Endodermal cell (in vitro differentiated cells): Measurements from ENCODE around the gene PTPRO. TPM values are rescaled to one million over a fixed set of nuclear protein-coding genes. Genes with fewer than 3 reads are reported as not detected.

Experiments used
- DNase-seq: peaks from one replicate; pipeline ENCODE4 v3.0.0-alpha.2; 2017
- H3K27ac ChIP-seq: 2 replicates; pipeline ENCODE4 v1.5.1; 2013; ENCODE audit warnings: mild to moderate bottlenecking, low read depth, low read length, moderate library complexity
- H3K27me3 ChIP-seq: 2 replicates; pipeline ENCODE4 v1.6.1; 2013; ENCODE audit warnings: mild to moderate bottlenecking, low read length, moderate library complexity; ENCODE audit not compliant: insufficient read depth, control insufficient read depth, poor library complexity, severe bottlenecking
- H3K36me3 ChIP-seq: 2 replicates; pipeline ENCODE4 v1.7.0; 2013; ENCODE audit warnings: mild to moderate bottlenecking, low read length, moderate library complexity; ENCODE audit not compliant: control insufficient read depth, insufficient read depth
- H3K4me1 ChIP-seq: one replicate; pipeline ENCODE4 v1.7.0; 2013; ENCODE audit warnings: low read length; ENCODE audit not compliant: control insufficient read depth, insufficient read depth
- H3K4me3 ChIP-seq: 2 replicates; pipeline ENCODE4 v1.5.1; 2013; ENCODE audit warnings: mild to moderate bottlenecking, low read length, moderate library complexity
- H3K9ac ChIP-seq: 2 replicates; pipeline ENCODE4 v1.6.1; 2013; ENCODE audit warnings: mild to moderate bottlenecking, low read length, moderate library complexity; ENCODE audit not compliant: poor library complexity, severe bottlenecking; ENCODE audit errors: extremely low read depth
- H3K9me3 ChIP-seq: 2 replicates; pipeline ENCODE4 v1.6.1; 2013; ENCODE audit warnings: mild to moderate bottlenecking, low read length, moderate library complexity; ENCODE audit not compliant: control insufficient read depth
- H3K27ac Mint-ChIP-seq: 2 replicates; pipeline ENCODE4 v1.8.0; 2020; ENCODE audit warnings: mixed read lengths
- H3K27me3 Mint-ChIP-seq: 2 replicates; pipeline ENCODE4 v1.8.0; 2021; ENCODE audit warnings: mild to moderate bottlenecking, mixed read lengths; ENCODE audit not compliant: insufficient read depth
- H3K36me3 Mint-ChIP-seq: 2 replicates; pipeline ENCODE4 v1.8.0; 2020; ENCODE audit warnings: low read depth, mixed read lengths
- H3K4me1 Mint-ChIP-seq: 2 replicates; pipeline ENCODE4 v1.8.0; 2020; ENCODE audit warnings: mixed read lengths
- H3K4me3 Mint-ChIP-seq: 2 replicates; pipeline ENCODE4 v1.8.0; 2020; ENCODE audit warnings: mild to moderate bottlenecking, moderate library complexity, mixed read lengths
- H3K9me3 Mint-ChIP-seq: 2 replicates; pipeline ENCODE4 v1.8.0; 2020; ENCODE audit warnings: mild to moderate bottlenecking, mixed read lengths
- WGBS, 2 experiments: methylation state at CpG; one replicate each; pipeline versions ENCODE4 v1.1.5 to v1.1.7; 2013; ENCODE audit warnings: missing lambda C conversion rate in 2 of 2, mixed read lengths in 1 of 2; ENCODE audit not compliant: insufficient coverage in 1 of 2, insufficient read length in 1 of 2; 5-methylcytosine and 5-hydroxymethylcytosine counted together
- total RNA-seq, 2 donors: library from RNA; stranded (reverse); fragmentation: NEBNext Ultra II Directional in 1 of 2; extraction: Animal tissue kit (Norgen Biotek cat#: 25700) in 1 of 2; gene quantifications; 2 replicates in 1 of 2; 3 replicates in 1 of 2; pipeline ENCODE4 v1.2.1, GENCODE V29; 2021
- TF ChIP-seq, protein P1 (sequence below): fragments of 200-600 bp; sonication (generic); conservative IDR thresholded peaks from 2 replicates; pipeline ENCODE4 v1.5.0; 2021; ENCODE audit warnings: antibody characterized with exemption, mild to moderate bottlenecking

Gene PTPRO
- total RNA-seq, 2 donors from 2014 or later: 0.31 TPM; not detected in 1

DNA sequence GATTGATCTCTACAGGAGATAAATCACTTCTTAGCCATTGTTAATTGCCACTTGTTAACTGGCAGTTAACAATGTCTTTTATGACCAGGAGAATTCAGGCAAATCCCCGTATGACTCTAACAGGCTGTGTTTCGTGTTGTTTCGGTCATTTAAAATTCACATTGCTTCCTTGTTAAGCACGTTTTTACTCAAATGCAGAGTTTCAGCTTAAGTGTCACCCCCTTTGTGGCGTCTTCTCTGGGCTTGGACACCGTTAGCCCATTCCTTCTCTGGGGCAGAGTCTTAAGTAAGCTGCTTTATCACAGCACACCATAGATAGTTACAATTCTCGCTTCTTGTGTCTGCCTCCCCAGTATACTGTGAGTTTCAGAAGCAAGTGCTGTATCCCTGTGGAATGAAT is 261.5 kb downstream of the PTPRO start:
- Mint-ChIP-seq H3K36me3 (peaks cover 4% of the 10 kb centered on the region), H3K27ac (peak overlapping the region; percentile 6), H3K27me3 (peaks cover 2% of the 10 kb centered on the region), H3K9me3 (peaks cover 28% of the 10 kb centered on the region), H3K4me1 (peaks cover 18% of the 10 kb centered on the region), H3K4me3 (no peak overlapping the region)
- Histone ChIP-seq H3K4me3 (no peak overlapping the region), H3K9ac (no peak overlapping the region), H3K36me3 (no peaks in the 10 kb centered on the region), H3K4me1 (peaks cover 4% of the 10 kb centered on the region), H3K27me3 (no peaks in the 10 kb centered on the region), H3K27ac (no peak overlapping the region), H3K9me3 (peaks cover 30% of the 10 kb centered on the region)
- DNase-seq: peak; percentile 62
- WGBS, 2 experiments: 53 to 71% methylated on average over 6 to 7 of the region's 7 CpGs
- TF ChIP-seq, protein P1, sequence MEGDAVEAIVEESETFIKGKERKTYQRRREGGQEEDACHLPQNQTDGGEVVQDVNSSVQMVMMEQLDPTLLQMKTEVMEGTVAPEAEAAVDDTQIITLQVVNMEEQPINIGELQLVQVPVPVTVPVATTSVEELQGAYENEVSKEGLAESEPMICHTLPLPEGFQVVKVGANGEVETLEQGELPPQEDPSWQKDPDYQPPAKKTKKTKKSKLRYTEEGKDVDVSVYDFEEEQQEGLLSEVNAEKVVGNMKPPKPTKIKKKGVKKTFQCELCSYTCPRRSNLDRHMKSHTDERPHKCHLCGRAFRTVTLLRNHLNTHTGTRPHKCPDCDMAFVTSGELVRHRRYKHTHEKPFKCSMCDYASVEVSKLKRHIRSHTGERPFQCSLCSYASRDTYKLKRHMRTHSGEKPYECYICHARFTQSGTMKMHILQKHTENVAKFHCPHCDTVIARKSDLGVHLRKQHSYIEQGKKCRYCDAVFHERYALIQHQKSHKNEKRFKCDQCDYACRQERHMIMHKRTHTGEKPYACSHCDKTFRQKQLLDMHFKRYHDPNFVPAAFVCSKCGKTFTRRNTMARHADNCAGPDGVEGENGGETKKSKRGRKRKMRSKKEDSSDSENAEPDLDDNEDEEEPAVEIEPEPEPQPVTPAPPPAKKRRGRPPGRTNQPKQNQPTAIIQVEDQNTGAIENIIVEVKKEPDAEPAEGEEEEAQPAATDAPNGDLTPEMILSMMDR: no peak

DNA sequence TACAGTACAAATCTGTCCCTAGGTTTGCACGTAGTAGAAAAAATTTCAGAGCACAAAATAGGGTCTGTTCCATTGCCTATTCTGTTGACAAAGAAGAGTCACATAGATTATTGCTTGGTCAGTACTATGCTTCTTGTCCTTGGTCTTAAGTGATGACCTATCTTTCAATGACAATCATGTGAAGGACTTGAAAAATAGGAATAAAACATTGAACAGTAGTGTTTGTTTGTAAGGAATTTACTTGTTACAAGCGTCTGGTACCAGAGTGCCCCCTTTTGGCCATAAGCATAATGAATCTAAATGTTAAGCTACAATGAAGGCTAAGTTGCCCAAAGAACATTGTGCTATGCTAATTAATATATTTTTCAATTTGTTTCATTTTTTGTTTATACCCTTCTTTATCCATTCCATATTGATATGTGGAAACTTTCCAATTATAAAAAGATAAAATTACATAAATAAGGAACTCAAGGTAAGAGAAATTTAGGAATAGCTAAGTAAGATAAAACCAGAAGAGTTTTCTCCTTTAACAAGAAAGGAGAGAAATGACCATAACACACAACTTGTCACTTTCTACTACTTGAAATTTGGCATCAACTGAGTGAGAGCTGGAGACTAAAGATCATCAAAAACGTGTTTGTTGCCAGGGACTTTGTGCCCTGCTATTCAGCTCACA is 262.2 kb downstream of the PTPRO start:
- no peak for DNase-seq
- no peak overlapping the region for H3K27ac ChIP-seq
- H3K4me1 Mint-ChIP-seq: peaks cover 18% of the 10 kb centered on the region
- H3K27me3 Mint-ChIP-seq: peaks cover 7% of the 10 kb centered on the region
- no peaks in the 10 kb centered on the region for H3K36me3 ChIP-seq
- no peaks in the 10 kb centered on the region for H3K27me3 ChIP-seq
- H3K4me1 ChIP-seq: peaks cover 4% of the 10 kb centered on the region
- no peak overlapping the region for H3K4me3 Mint-ChIP-seq
- H3K9ac ChIP-seq: no peak overlapping the region
- H3K4me3 ChIP-seq: no peak overlapping the region
- peaks cover 30% of the 10 kb centered on the region for H3K9me3 ChIP-seq
- TF ChIP-seq, protein P1: peak; percentile 99
- H3K9me3 Mint-ChIP-seq: peaks cover 28% of the 10 kb centered on the region
- WGBS, 2 experiments: 39 to 73% methylated on average over 2 to 3 of the region's 3 CpGs
- peaks cover 4% of the 10 kb centered on the region for H3K36me3 Mint-ChIP-seq
- no peak overlapping the region for H3K27ac Mint-ChIP-seq

DNA sequence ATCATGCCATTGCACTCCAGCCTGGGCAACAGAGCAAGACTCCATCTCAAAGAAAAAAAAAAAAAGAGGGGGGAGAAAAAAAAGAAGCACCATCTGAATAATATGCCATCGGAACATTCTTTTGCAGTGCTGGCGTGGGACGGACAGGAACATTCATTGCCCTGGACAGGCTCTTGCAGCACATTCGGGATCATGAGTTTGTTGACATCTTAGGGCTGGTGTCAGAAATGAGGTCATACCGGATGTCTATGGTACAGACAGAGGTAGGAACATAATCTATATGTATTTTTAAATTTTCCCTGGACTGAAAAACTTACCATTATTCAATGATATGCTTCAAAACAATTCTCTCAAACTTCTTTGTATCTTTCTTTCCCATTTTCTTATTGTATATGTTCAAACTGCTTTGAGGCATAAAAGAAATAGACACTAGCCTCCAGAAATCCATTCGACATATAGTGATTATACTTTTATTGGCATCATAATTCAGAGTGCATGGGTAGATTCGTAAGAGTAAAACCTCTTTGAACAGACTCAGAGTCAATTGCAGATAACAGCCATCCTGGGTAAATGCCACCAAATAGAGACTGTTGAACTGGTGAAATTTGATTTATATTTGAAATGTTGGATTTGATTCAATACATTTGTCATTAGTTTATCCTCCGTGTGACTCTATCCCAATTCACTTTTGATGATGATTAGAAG is 267.2 kb downstream of the PTPRO start:
- Mint-ChIP-seq H3K9me3 (no peaks in the 10 kb centered on the region), H3K36me3 (no peaks in the 10 kb centered on the region), H3K27me3 (peaks cover 15% of the 10 kb centered on the region), H3K4me1 (peaks cover 31% of the 10 kb centered on the region), H3K4me3 (no peak overlapping the region), H3K27ac (no peak overlapping the region)
- H3K4me1 ChIP-seq: no peaks in the 10 kb centered on the region
- H3K36me3 ChIP-seq: no peaks in the 10 kb centered on the region
- TF ChIP-seq, protein P1: no peak
- H3K4me3 ChIP-seq: no peak overlapping the region
- H3K9me3 ChIP-seq: no peaks in the 10 kb centered on the region
- no peak for DNase-seq
- WGBS, 2 experiments: 89 to 97% methylated on average over 5 to 8 of the region's 8 CpGs
- no peak overlapping the region for H3K27ac ChIP-seq
- no peak overlapping the region for H3K9ac ChIP-seq
- H3K27me3 ChIP-seq: no peaks in the 10 kb centered on the region
